NCI-H2081 treated with DMSO at 0.1 percent for 48 hours (cell line): ENCODE measurements around the gene VPS33B.

ENCODE experiments used
- DNase-seq: peaks from one replicate; lab custom pipeline; 2025; lab: John Stamatoyannopoulos, UW

Gene VPS33B

GRCh38 chr15:90949979-90950675 is 72.3 kb downstream of the VPS33B start:
- DNase-seq = no peak
